MCF 10A (cell line): Measurements from ENCODE around the gene ST6GAL2. TPM values are rescaled to one million over a fixed set of nuclear protein-coding genes. Genes with fewer than 3 reads are reported as not detected.

Experiments
- BruUV-seq: library from RNA; stranded (reverse); fragments of 400-500 nt; replicated peaks from 2 replicates; lab custom pipeline; 2021; lab: Mats Ljungman, UMichigan
- CTCF ChIA-PET: fragments of 300-600 bp; sonication (Branson Sonifier 250); formaldehyde crosslinking; extraction: SDS; loops from one replicate; lab custom pipeline; 2021; ENCODE audit warnings: antibody characterized with exemption, inconsistent platforms; lab: Yijun Ruan, JAX
- POLR2A ChIA-PET: fragments of 300-600, 350-650 bp; sonication (Branson Sonifier 250); formaldehyde crosslinking; extraction: SDS; loops from one replicate; lab custom pipeline; 2020; ENCODE audit warnings: antibody characterized with exemption, inconsistent platforms; lab: Yijun Ruan, JAX
- DNase-seq: peaks from one replicate; pipeline ENCODE4 v3.0.0-alpha.2; 2018; ENCODE audit not compliant: unreplicated experiment
- H3K27ac Mint-ChIP-seq: one replicate; pipeline ENCODE4 v1.8.0; 2022; ENCODE audit warnings: mild to moderate bottlenecking, low read depth, mixed read lengths; ENCODE audit not compliant: unreplicated experiment
- H3K27me3 Mint-ChIP-seq: one replicate; pipeline ENCODE4 v1.8.0; 2022; ENCODE audit warnings: mixed read lengths; ENCODE audit not compliant: insufficient read depth, unreplicated experiment
- H3K36me3 Mint-ChIP-seq: one replicate; pipeline ENCODE4 v1.8.0; 2022; ENCODE audit warnings: mild to moderate bottlenecking, moderate library complexity, mixed read lengths; ENCODE audit not compliant: insufficient read depth, unreplicated experiment
- H3K4me1 Mint-ChIP-seq: one replicate; pipeline ENCODE4 v1.8.0; 2022; ENCODE audit warnings: mixed read lengths; ENCODE audit not compliant: insufficient read depth, unreplicated experiment
- H3K4me3 Mint-ChIP-seq: one replicate; pipeline ENCODE4 v1.8.0; 2022; ENCODE audit warnings: mild to moderate bottlenecking, moderate library complexity, mixed read lengths; ENCODE audit not compliant: unreplicated experiment
- H3K9me3 Mint-ChIP-seq: one replicate; pipeline ENCODE4 v1.8.0; 2022; ENCODE audit warnings: mixed read lengths; ENCODE audit not compliant: unreplicated experiment
- CTCF ChIP-seq: fragments of 200-600 bp; IDR thresholded peaks from one replicate; pipeline ENCODE4 v1.8.0; 2022; ENCODE audit warnings: antibody characterized with exemption, mild to moderate bottlenecking; ENCODE audit not compliant: unreplicated experiment
- intact Hi-C: fragments of 100-400 bp; cut with micrococcal nuclease; formaldehyde crosslinking; loops from 2 replicates; pipeline ENCODE4 v1.14.1; 2022
- total RNA-seq: library from RNA; stranded (reverse); gene quantifications from 2 replicates; pipeline ENCODE4 v1.2.3, GENCODE V29; 2022

ST6GAL2 gene
- total RNA-seq, 1 experiment from 2014 or later, result 0.68 TPM

- Mint-ChIP-seq H3K27me3 (peaks cover 10% of the 10 kb centered on the region), H3K36me3 (no peaks in the 10 kb centered on the region), H3K9me3 (no peaks in the 10 kb centered on the region), H3K27ac (no peak overlapping the region), H3K4me1 (no peaks in the 10 kb centered on the region), H3K4me3 (no peak overlapping the region)
- no TSS peak for BruUV-seq
- intact Hi-C loops, result no loop called here
- POLR2A ChIA-PET, result no interaction called here
- TF ChIP-seq CTCF, result no peak
- DNase-seq, result no peak
- CTCF ChIA-PET, result no interaction called here
These were observed 104.8 kb downstream of the ST6GAL2 start for GRCh38 chr2:106781196-106781595.

GRCh38 chr2:106771811-106772210, 114.2 kb downstream of the ST6GAL2 start:
- no peak for TF ChIP-seq CTCF
- ChIA-PET POLR2A (no interaction called here), CTCF (no interaction called here)
- Mint-ChIP-seq H3K27me3 (no peaks in the 10 kb centered on the region), H3K36me3 (no peaks in the 10 kb centered on the region), H3K27ac (no peak overlapping the region), H3K9me3 (no peaks in the 10 kb centered on the region), H3K4me3 (no peak overlapping the region), H3K4me1 (no peaks in the 10 kb centered on the region)
- intact Hi-C loops, result no loop called here
- DNase-seq, result no peak
- no TSS peak for BruUV-seq

GRCh38 chr2:106770986-106771385, 115.0 kb downstream of the ST6GAL2 start:
- DNase-seq, result no peak
- intact Hi-C loops, result no loop called here
- no peak overlapping the region for H3K27ac Mint-ChIP-seq
- no TSS peak for BruUV-seq
- no peaks in the 10 kb centered on the region for H3K27me3 Mint-ChIP-seq
- no peak overlapping the region for H3K4me3 Mint-ChIP-seq
- no peaks in the 10 kb centered on the region for H3K4me1 Mint-ChIP-seq
- POLR2A ChIA-PET, result interaction anchor here (0.7 kb wide), 1 partner anchor 132 kb away, joined by 3 read pairs; no protein-coding TSS in a partner anchor
- TF ChIP-seq CTCF, result no peak
- H3K9me3 Mint-ChIP-seq, result no peaks in the 10 kb centered on the region
- CTCF ChIA-PET, result no interaction called here
- H3K36me3 Mint-ChIP-seq, result no peaks in the 10 kb centered on the region

DNA sequence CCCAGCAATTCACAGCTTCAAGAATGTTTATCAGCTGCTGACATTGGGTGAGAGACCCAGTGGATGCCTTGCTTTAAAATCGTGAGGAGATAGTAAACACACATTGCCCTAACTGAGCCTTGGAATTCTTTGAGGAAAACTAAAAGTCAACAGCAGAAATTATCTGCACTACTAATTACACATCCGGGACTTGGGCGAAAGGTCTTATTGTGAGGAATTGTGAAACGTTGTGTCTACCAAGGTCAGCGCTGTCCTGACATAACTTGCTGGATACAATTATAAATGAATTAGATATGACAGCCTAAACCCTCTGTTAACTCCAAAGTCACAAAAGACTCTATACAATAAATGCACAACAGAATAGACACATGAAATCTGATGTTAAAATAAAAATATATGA, 121.4 kb downstream of the ST6GAL2 start:
- no peaks in the 10 kb centered on the region for H3K4me1 Mint-ChIP-seq
- H3K9me3 Mint-ChIP-seq, result no peaks in the 10 kb centered on the region
- no peaks in the 10 kb centered on the region for H3K27me3 Mint-ChIP-seq
- intact Hi-C loops, result no loop called here
- ChIA-PET POLR2A (no interaction called here), CTCF (no interaction called here)
- H3K4me3 Mint-ChIP-seq, result no peak overlapping the region
- H3K36me3 Mint-ChIP-seq, result no peaks in the 10 kb centered on the region
- BruUV-seq, result no TSS peak
- TF ChIP-seq CTCF, result no peak
- no peak overlapping the region for H3K27ac Mint-ChIP-seq
- DNase-seq, result no peak
